A549 (cell line): ENCODE data around the gene SLC9B1. TPM values are rescaled to one million over a fixed set of nuclear protein-coding genes. Genes with fewer than 3 reads are reported as not detected.

Source experiments
- ATAC-seq, 2 experiments: fragments of 200-7000 bp in 1 of 2; fragments of >200 bp in 1 of 2; cut with Nextera tagmentation in 1 of 2; cut with Tn5 transposase in 1 of 2; 3 replicates each; pipeline versions ENCODE4 v1.8.0 to v1.9.1; 2018 to 2020; ENCODE audit warnings: mild to moderate bottlenecking in 1 of 2, moderate library complexity in 1 of 2
- CTCF ChIA-PET: fragments of 300-600 bp; sonication (Branson Sonifier 250); formaldehyde crosslinking; extraction: SDS; loops from one replicate; lab custom pipeline; 2021; ENCODE audit warnings: antibody characterized with exemption, inconsistent platforms; lab: Yijun Ruan, JAX
- POLR2A ChIA-PET: fragments of 350-600 bp; formaldehyde crosslinking; extraction: SDS; loops from one replicate; lab custom pipeline; 2021; ENCODE audit warnings: antibody characterized with exemption, inconsistent platforms; lab: Yijun Ruan, JAX
- DNase-seq, 2 experiments: peaks; one replicate each; pipeline versions ENCODE4 v3.0.0 to v3.0.0-alpha.2; 2011 to 2016; ENCODE audit warnings: low read depth in 1 of 2, low spot score in 1 of 2
- FAIRE-seq: peaks from 2 replicates; lab custom pipeline; 2011; peaks lifted over from hg19 to GRCh38; lab: Jason Lieb, UNC
- H3K27ac ChIP-seq, 2 experiments: fragments of >200 bp; sonication (Bioruptor Twin); formaldehyde crosslinking; 3 replicates each; pipeline ENCODE4 v1.5.1; 2016 to 2017
- H3K4me1 ChIP-seq: fragments of >200 bp; sonication (Bioruptor Twin); formaldehyde crosslinking; 3 replicates; pipeline ENCODE4 v1.6.1; 2016
- H3K4me2 ChIP-seq: fragments of >200 bp; sonication (Bioruptor Twin); formaldehyde crosslinking; 3 replicates; pipeline ENCODE4 v1.6.1; 2016
- H3K4me3 ChIP-seq: fragments of >200 bp; sonication (Bioruptor Twin); formaldehyde crosslinking; 3 replicates; pipeline ENCODE4 v1.5.1; 2016
- H3K9me3 ChIP-seq: fragments of >200 bp; sonication (Bioruptor Twin); formaldehyde crosslinking; 3 replicates; pipeline ENCODE4 v1.6.1; 2016
- BCL3 ChIP-seq: fragments of >200 bp; sonication (Bioruptor Twin); formaldehyde crosslinking; IDR thresholded peaks from 3 replicates; pipeline ENCODE4 v1.6.1; 2016
- CHD4 ChIP-seq: fragments of 200-600 bp; sonication (generic); IDR thresholded peaks from 2 replicates; pipeline ENCODE4 v1.6.1; 2016; ENCODE audit warnings: antibody characterized with exemption, mild to moderate bottlenecking, borderline replicate concordance
- CTCF ChIP-seq: fragments of >200 bp; sonication (Bioruptor Twin); formaldehyde crosslinking; IDR thresholded peaks from 3 replicates; pipeline ENCODE4 v1.5.1; 2016
- GATA3 ChIP-seq: IDR thresholded peaks from 2 replicates; pipeline ENCODE4 v1.6.1; 2012; ENCODE audit warnings: borderline replicate concordance
- HMGXB4 ChIP-seq: fragments of 250-450 bp; sonication (Bioruptor Pico); IDR thresholded peaks from 2 replicates; pipeline ENCODE4 v1.5.0; 2021; ENCODE audit warnings: mild to moderate bottlenecking, moderate library complexity, borderline replicate concordance
- HOXB13 ChIP-seq: fragments of 250-450 bp; sonication (Bioruptor Pico); IDR thresholded peaks from 2 replicates; pipeline ENCODE4 v1.5.0; 2020; ENCODE audit warnings: low read depth, mild to moderate bottlenecking, moderate library complexity
- MAFK ChIP-seq: fragments of 450-650 bp; IDR thresholded peaks from 2 replicates; pipeline ENCODE4 v1.6.1; 2014; ENCODE audit not compliant: partially characterized antibody
- PBX3 ChIP-seq: IDR thresholded peaks from 2 replicates; pipeline ENCODE4 v1.6.1; 2012
- PHF8 ChIP-seq: fragments of 200-600 bp; sonication (generic); IDR thresholded peaks from 2 replicates; pipeline ENCODE4 v1.6.1; 2016; ENCODE audit warnings: low read depth, mild to moderate bottlenecking, antibody characterized with exemption, moderate library complexity, borderline replicate concordance
- RAD21 ChIP-seq, 2 experiments: fragments of >200 bp in 1 of 2; sonication (Bioruptor Twin) in 1 of 2; formaldehyde crosslinking in 1 of 2; IDR thresholded peaks in 1 of 2; conservative IDR thresholded peaks in 1 of 2; 2 replicates in 1 of 2; 3 replicates in 1 of 2; pipeline ENCODE4 v1.6.1; 2012 to 2018; ENCODE audit warnings: inconsistent platforms in 1 of 2
- RCOR1 ChIP-seq: fragments of 150-350 bp; IDR thresholded peaks from 2 replicates; pipeline ENCODE4 v1.6.1; 2014; ENCODE audit warnings: antibody characterized with exemption, low read length, low read depth
- REST ChIP-seq: fragments of 200-600 bp; sonication (generic); IDR thresholded peaks from 2 replicates; pipeline ENCODE4 v1.6.1; 2016; ENCODE audit warnings: antibody characterized with exemption, mild to moderate bottlenecking, moderate library complexity
- RNF2 ChIP-seq: fragments of 200-600 bp; sonication (generic); IDR thresholded peaks from 2 replicates; pipeline ENCODE4 v1.6.1; 2016; ENCODE audit warnings: low read depth, mild to moderate bottlenecking, antibody characterized with exemption, moderate library complexity, borderline replicate concordance
- USF2 ChIP-seq: fragments of 450-650 bp; IDR thresholded peaks from 2 replicates; pipeline ENCODE4 v1.6.1; 2014; ENCODE audit warnings: antibody characterized with exemption
- WGBS: methylation state at CpG from one replicate; pipeline ENCODE4 v1.1.6; 2017; ENCODE audit errors: missing lambda C conversion rate; 5-methylcytosine and 5-hydroxymethylcytosine counted together
- polyA plus RNA-seq, 4 experiments: library from polyadenylated mRNA; depleted of rRNA in 3 of 4; stranded (reverse); fragments of >200 nt; fragmentation: RNase III in 1 of 4; extraction: RNeasy Plus Mini Kit Qiagen cat#74134 plus additional on column Dnase treatment in 1 of 4; gene quantifications; 2 replicates in 3 of 4; 3 replicates in 1 of 4; pipeline ENCODE4 v1.2.3, GENCODE V29; 2011 to 2017

Gene SLC9B1
- polyA plus RNA-seq, 2 of the 4 experiments (the other 2 are of a cell fraction), result 0.09 to 0.39 TPM

GRCh38 chr4:102883278-102883677 lies 136.2 kb downstream of the SLC9B1 start:
- Histone ChIP-seq H3K4me1 (peaks cover 11% of the 10 kb centered on the region; the same call in 1 of the 3 replicates), H3K4me2 (no peak overlapping the region), H3K9me3 (no peaks in the 10 kb centered on the region), H3K4me3 (no peak overlapping the region), H3K27ac (no peak overlapping the region)
- ATAC-seq (no peak), FAIRE-seq (no peak), DNase-seq (no peak)
- TF ChIP-seq MAFK, result no peak
- TF ChIP-seq CTCF, result no peak
- TF ChIP-seq BCL3, result no peak
- no peak for TF ChIP-seq REST
- TF ChIP-seq RCOR1, result no peak
- TF ChIP-seq RAD21 (conservative IDR thresholded peaks at IDR 0.05 in 1 of 2, IDR thresholded peaks at IDR 0.05 in 1 of 2), result no peak
- TF ChIP-seq USF2, result no peak
- no peak for TF ChIP-seq PHF8
- no peak for TF ChIP-seq PBX3
- no peak for TF ChIP-seq HOXB13 (CRISPR knock-in tag)
- TF ChIP-seq RNF2, result no peak
- POLR2A ChIA-PET, result no interaction called here
- CTCF ChIA-PET, result no interaction called here
- 94% methylated on average over 2 of the region's 2 CpGs for WGBS

- no peak for ATAC-seq
These were observed 138.2 kb downstream of the SLC9B1 start for GRCh38 chr4:102881343-102881742.

More at GRCh38 chr4:102881343-102881742, 138.2 kb downstream of the SLC9B1 start:
- no peak for TF ChIP-seq HMGXB4
- no peak for TF ChIP-seq CHD4
- no peak for TF ChIP-seq GATA3
- CTCF ChIA-PET, result no interaction called here
- no peak overlapping the region for H3K4me2 ChIP-seq
- H3K4me3 ChIP-seq, result no peak overlapping the region
- peaks cover 10% of the 10 kb centered on the region; the same call in 2 of the 3 replicates for H3K9me3 ChIP-seq
- 85% methylated on average over 1 of the region's 1 CpG for WGBS
- DNase-seq, result no peak
- H3K4me1 ChIP-seq, result peaks cover 15% of the 10 kb centered on the region; the same call in 1 of the 3 replicates
- FAIRE-seq, result no peak
- H3K27ac ChIP-seq, result no peak overlapping the region
- POLR2A ChIA-PET, result interaction anchor here (1.6 kb wide), 1 partner anchor 12 kb away, joined by 5 read pairs; the partner anchor contains the start of gene CISD2
